LNCAP (cell line): ENCODE data around the gene SARDH.

ENCODE experiments used
- CTCF ChIP-seq: fragments of 450-650 bp; IDR thresholded peaks from 2 replicates; pipeline ENCODE4 v1.5.1; 2017; ENCODE audit warnings: mild to moderate bottlenecking

The SARDH gene

DNA sequence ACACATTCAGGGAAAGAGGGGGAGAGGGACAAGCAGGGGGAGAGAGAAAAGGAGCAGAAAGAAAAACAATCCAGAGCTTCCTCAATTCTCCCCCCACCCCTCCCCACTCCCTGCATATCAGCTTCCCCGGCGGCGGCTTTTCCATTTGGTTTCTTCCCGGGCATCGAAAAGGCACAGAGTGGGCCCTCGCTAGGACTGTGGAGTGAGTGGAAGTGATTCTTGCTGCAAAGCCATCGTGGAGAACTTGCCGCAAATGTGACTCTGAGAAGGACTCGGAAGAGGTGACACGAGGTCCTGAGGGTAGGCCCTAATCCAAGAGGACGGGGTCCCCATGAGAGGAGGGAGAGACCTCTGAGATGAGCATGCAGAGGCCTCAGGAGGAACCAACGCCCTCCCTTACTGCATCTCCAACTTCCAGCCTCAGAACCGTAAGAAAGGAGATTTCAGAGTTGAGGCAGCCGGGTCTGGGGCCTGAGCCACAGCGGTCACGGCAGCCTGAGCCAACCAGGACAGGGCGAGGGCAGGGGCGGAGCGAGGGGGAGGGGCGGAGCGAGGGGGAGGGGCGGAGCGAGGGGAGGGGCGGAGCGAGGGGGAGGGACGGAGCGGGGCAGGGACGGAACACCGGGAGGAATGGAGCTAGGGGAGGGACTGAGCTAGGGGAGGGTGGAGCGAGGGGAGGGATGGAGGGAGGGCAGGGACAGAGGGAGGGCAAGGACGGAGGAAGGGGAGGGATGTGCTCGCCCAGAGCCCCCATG lies 21.2 kb upstream of the SARDH start:
- TF ChIP-seq CTCF: no peak

DNA sequence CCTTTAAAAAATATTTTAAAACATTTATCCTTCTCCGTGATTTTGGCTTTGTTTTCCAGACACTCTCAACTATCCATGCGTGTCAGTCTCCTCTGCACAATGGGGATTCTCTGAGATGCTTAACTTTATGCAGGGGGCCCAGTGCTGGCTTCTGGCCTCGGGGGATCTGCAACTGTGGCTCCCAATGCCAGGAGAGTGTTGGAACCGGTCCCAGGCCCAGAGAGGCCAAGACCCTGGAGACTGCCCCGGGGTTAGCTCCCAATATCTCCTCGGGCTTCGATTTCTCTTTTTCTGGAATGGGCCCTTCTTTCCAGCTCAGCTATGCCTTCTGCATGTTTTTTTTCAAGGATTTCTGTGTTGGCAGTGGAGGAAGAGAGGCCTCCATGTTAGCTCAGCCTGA lies 20.1 kb upstream of the SARDH start:
- TF ChIP-seq CTCF: no peak

- TF ChIP-seq CTCF: no peak
Observed at GRCh38 chr9:133754688-133755227, 16.6 kb upstream of the SARDH start.

- no peak for TF ChIP-seq CTCF
Observed at GRCh38 chr9:133754187-133754586, 16.0 kb upstream of the SARDH start.

- TF ChIP-seq CTCF: no peak
Observed at GRCh38 chr9:133752739-133753446, 14.7 kb upstream of the SARDH start.

GRCh38 chr9:133750982-133751649 lies 13.0 kb upstream of the SARDH start:
- TF ChIP-seq CTCF: no peak

DNA sequence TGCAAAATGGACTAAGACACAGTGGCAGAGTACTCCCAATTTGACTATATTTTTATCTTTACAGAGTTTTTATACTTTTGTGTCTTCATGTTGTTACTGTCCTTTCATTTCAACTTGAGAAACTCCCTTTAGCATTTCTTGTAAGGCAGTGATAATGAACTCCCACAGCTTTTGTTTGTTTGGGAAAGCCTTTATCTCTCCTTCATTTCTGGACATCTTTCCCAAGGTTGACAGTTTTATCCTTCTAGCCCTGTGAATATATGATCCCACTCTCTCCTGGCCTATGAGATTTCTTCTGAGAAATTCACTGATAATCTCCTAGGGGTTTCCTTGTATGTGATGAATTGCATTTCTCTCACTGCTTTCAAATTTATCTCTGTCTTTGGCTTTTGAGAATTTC lies 9.2 kb upstream of the SARDH start:
- no peak for TF ChIP-seq CTCF
